NOMO-1 (cell line): ENCODE data around the gene PLEKHG1.

Source experiments
- DNase-seq, 2 experiments: peaks; one replicate each; lab custom pipeline; 2025; ENCODE audit not compliant: unreplicated experiment in 2 of 2; lab: John Stamatoyannopoulos, UW

PLEKHG1 gene

DNA sequence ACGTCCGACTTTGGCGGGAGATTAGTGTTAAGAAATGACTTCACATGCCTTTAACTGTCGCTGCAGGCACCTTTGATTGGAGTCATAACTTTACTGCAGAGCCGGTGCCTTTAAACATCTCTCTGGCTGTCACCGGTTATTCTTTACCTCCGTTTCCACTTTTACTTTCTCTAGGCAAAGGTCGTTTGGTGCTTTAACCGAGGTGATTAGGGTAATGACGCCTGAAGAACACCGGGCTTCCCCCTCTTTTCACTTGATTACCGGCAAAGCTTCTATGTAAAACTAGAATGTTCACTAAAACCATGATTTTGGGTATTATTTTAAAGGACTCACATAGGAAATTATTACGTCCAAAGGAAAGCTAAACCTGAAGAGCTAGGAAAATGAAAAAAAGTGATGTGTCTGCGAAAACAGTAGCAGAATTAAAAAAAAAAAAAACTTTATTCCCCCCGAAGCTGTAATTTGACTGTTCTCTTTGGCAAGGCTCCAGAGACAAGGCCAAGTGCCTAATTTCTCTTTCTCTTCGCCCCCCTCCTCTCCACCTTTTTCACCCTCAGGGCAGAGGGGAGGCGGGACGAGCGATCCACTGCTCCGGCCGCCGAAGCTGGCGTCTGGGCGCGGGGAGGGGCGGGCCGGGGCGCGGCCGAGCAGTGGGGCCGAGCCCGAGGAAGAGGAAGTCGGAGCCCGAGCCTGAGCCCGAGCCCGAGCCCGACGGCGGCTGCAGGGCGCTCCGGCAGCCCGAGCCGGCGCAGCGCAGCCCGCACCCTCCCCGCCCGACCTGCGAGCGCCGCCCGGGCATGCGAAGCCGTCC is at the start of gene PLEKHG1:
TSS of gene PLEKHG1 (plus strand) at position 687 of the 811 bp plus-strand sequence. CDS start 133,797 bp downstream, outside the sequence.
- peak; percentile 58 to 66 for DNase-seq

DNA sequence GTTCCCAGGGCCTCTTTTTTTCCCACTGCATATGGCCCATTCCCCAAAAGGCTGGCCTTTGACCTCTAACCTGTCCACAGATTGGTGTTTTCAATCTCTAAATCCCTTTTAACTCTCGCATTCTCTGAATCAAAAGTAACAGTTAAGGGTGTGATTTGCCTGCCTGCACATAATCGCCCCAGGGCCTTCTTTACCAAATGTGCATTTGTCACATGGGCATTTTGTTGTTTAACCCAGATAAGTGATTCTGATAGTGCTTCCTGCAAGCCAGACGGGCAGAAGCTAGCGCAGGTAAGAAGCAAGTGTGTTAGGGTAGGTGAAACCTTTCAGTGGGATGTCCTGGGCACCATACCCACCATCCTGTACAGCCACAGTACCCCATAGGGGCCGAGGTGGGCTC is 49.4 kb upstream of the PLEKHG1 start:
- DNase-seq: no peak

DNA sequence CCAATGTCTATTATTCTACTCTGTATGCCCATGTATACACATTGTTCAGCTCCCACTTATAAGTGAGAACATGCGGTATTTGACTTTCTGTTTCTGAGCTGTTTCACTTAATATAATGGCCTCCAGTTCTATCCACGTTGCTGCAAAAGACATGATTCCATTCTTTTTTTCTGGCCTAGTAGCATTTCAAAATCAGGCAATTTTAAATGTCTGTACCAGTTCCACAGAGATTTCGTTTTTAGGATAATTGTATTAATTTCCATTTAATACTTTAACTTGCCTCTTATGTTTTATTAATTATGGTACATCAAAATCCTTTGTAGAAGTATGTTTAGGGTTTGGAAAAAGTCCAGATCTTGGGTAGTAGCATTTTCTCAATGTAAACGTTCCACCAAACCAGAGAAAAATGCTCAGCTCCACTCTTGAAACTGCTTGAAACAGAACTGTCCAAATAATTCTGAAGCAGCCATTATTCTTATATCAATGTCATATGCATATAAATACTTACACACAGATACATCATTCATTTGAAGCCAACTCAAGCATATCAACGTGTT is 42.6 kb upstream of the PLEKHG1 start:
- DNase-seq: no peak

DNA sequence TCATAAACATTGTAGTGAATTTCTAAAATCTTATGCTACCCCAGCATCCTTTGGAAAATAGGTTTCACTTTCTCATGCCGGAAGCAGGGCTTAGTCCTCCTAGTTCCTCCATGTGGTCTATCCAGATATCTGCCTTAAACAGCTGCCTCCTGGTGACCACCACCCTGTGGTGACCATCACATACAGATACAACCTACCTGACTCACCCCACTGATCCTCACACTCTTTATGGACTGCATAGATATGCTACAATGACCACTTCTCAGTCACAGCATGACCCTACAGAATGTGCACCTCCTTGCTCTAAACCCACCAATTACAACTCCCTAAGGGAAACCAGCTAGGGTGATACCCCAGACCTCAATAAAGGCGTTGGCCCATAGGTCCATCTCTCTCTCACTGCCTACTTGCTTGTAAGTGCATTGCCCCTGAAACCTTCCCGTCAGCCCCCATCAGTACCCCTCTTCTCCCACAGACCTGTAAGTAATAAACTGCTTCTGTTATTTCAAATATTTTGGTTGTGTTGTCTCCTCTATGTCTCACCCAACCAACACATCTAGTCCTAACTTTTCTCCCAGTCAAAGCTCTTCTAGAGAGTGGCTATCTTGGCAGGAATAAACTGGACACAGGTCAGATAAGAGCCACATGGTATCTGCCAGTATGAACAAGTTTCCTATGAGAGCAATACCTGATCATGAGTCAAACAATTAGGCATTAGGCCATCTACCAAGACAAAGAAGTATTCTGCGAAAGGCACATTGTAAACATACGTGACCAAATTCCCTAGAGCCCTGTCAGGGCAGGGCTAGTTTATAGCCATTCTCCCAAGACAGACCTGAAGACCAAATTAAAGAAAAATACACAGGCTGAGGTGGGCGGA is 39.4 kb upstream of the PLEKHG1 start:
- no peak for DNase-seq

DNA sequence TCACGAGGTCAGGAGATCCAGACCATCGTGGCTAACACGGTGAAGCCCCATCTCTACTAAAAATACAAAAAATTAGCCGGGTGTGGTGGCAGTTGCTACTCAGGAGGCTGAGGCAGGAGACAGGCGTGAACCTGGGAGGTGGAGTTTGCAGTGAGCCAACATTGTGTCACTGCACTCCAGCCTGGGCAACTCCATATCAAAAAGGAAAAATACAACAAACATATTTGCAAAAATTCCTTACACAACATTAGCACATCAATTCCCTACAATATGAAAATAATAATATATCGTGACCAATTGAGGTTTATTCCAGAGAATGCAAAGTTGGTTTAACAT is 38.8 kb upstream of the PLEKHG1 start:
- no peak for DNase-seq

DNA sequence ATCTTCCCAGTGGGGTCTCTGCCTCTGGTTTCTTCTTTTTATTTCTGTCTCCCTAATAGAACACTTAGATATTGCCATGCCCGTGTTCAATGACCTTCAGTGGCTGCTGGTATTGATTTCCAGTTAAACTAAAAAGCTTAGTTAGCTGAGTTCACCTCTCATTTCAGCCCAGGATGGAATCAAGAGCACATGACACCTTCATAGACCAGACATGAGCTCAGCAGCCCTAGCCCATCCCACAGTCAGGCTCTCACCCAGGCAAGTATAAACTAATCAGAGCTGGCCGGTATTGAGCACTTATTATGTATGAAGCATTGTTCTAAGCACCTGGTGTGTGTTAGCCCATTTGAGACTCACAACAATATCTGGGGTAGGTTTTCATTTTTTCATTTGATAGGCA is 33.7 kb upstream of the PLEKHG1 start:
- DNase-seq: no peak

DNA sequence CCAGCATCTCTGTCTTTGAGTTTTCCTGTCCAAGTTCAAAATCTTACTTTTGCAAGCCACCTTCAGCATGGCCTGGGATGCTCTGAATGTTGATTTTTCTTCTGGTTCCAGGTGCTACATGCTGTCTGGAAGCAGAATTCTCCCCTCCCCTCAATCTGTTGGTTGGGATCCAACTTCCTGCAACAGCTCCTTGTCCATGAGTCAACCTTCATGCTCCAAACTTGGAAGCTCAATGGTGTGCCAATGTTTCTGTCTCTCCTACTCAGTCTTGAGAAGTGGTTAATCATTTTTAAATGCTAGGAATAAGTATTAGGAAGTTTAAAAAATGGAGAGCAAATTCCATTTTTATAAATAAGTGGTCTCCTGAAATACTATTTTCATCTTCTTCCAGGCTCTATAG is 33.2 kb upstream of the PLEKHG1 start:
- DNase-seq: no peak

DNA sequence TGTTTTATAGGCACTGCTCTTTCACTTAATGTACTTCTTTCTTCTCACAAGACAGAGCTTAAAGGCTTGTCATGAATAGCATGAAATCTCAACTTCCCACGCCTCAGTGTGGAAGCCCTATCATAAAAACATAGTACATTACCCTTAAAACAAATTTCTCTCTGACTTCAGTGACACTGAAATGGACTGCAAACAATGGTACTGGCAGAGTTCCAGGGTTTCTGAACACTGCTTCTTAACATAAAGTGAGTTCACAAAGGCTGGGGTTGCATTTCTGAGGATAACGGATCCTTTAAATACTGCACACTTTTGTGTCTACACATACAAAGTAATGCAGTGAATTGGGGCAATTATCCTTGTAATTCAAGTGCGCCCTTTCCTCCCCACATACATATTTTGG is 32.3 kb upstream of the PLEKHG1 start:
- DNase-seq: no peak

DNA sequence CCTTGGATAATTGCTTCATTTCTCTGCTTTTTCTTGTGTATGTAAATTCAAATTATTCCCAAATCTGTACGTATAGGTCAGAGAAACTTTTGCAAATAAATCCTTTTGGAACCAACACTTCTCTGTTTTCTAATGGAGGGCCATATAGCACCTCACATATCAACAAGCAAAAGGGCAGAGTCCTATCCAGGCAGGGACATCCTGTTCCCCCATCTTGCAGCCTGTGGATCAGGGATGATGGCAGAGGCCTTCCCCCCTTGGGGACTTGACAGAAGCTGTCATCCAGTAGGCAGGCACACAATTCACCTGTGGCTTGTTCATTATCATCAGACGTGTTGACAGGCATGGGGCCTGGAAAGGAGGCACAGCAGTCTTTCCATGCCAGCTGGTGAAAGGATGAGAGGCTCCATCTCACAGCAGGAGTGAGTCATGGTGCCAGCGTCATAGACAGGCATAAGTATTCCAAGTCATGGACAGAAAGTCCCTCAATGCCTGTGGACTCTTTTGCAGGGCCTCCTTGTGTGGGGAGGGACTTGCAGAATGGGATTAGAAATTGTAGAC is 31.8 kb upstream of the PLEKHG1 start:
- no peak for DNase-seq

DNA sequence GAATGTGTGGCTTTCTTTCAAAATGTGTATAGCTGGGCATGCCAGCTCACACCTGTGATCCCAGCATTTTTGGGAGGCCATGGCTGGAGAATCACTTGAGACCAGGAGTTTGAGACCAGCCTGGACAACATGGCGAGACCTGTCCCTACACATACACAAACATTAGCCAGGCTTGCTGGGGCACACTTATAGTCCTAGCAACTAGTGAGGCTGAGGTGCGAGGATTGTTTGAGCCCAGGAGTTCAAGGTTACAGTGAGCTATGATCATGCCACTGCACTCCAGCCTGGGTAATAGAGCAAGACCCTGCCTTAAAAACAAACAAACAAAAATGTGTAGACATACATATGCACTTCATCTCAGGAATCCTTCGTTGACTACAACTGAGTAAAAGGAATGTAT is 31.1 kb upstream of the PLEKHG1 start:
- DNase-seq: no peak

DNA sequence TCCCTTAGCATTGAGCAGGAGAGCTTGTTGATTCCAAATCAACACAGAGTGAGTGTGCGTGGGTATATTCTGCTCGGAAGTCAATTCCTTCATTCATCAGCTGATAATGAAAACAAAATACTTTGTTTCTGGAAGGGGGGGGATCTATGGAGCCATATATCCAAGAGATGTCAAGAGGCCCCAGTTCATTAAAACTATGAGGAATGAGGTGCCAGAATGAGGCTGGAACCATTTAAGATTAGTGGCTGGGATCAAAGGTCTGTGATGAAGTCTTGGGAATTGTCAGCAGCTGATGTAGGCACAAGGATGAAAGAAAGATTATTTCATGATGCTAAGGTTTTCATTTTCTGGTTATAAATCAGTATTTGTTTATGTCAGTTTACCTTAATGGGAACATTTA is 30.5 kb upstream of the PLEKHG1 start:
- DNase-seq: no peak

DNA sequence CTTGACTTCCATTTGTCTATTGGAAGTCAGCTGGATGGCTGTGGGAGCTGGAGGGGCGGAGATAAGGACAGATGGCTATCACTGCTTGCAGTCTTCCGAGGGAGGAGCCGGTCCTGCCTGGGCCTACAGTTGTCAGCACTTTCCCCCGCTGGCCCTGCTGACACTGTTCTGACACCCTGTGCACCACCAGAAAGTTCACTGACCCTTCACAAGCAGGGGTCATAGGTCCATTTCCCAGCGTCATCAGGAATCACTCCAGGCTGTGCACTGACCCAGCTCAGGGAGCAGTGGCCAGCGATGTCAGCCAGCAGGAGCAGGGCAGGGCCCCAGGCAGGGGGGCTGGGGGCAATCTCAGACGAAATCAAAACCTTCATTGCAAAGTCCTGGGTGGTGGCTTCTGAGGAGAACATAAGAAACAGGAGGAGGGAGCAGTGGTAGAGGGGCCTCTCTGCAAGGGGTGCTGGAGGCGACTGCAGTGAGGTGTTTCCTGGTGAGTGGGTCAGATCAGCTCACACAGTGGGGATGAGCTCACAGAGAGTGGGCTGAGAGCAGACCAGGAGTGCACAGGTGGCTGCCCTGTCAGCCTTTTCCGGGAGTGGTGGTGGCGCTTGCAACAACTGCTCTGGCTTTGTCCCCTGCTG is 26.5 kb upstream of the PLEKHG1 start:
- DNase-seq: no peak

DNA sequence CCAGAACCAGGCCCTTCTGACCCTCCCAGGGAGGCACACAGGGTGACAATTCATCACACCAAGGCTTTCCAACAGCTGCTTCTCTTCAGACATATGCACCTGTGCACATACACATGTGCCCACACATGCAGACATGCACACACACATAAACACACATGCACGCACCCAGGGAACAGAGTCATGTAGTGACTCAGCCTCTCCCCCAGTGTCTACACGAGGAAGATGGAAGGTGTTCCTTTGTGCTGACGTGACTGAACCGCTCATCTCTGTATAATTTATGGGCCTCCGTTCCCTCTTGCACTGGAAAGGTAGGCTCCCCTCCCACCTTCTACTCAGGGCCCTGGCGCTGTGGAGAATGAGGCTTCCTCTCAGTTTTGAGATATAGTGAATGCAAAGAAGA is 23.8 kb upstream of the PLEKHG1 start:
- no peak for DNase-seq

DNA sequence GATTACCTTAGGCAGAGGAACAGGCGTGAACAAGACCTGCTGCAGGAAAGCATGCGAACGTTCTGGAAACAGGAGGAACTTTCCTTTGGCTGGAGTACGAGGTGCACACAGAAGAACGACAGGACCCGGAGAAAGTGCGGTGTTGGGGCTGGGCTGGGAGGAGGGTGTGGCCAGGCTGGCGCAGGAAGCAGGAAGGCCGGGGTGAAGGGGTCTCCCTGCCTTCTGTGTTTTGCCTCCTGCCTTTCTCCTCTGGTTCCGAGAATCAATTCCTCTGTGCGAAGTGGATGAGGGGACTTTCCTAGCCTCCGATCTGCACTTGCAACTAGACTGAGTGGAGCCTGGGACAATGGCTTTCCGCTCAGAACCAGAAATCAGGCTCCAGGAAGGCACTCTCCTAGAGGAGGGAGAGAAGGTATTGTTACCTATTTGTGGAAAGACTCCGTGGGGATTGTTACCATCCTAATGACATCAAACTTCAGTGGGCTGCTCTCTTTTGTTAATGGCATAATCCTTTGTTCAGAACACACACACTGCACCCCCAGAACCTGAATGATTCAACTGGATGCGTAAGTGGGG is 22.9 kb upstream of the PLEKHG1 start:
- DNase-seq: no peak

DNA sequence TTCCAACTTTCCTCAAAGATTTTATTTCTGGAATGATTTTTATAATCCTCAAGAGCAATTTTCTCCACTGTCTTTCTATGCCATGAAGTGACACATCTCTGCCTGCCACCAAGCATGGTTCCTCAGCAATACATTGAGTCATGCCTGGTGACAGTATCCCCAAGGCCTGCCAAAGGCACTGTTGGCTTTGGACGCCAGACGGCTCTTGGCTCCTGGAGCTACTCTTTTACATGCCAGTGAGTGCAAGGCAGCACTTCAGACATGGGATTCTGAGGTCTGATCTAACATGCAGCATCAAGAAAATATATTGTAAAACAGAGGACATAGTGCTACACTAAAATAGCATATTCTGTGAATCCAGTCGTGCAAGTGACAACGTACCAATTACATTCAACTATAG is 20.1 kb upstream of the PLEKHG1 start:
- no peak for DNase-seq

DNA sequence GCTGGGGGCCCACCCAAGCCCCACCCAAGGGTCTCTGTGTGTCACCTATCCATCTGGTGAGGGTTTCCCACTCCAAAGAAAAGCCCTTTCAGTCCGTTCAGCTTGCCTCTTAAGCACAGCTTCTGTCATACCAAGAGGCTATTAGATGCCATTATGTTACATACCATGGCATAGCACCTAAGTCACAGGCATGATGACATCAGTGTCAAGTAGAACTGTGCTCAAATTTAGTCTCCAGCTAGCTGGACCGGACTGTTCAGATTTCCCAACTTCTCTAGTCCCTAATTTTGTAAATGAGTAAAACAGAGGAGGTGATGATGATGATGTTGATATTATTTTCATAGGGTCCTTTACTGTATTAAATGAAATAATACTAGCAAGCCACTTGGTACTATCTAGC is 19.2 kb upstream of the PLEKHG1 start:
- DNase-seq: no peak

DNA sequence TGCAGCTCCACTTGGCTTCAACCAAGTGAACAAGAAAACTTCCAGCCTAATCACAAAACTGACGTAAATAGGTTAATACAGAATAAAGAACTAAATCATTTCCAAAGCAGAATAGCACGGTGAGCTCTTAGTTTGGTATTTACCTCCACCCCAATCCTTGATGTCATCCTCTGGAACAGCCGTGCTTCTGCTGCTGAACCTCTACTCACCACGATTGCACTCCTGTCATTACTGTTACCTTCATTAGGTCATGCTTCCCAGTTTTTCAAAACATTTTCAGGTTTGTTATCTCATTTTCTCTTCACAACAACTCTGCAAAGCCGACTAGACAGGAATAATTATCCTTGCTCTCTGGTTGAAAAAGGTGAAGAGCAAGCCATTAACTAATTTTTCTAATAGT is 15.6 kb upstream of the PLEKHG1 start:
- DNase-seq: no peak

DNA sequence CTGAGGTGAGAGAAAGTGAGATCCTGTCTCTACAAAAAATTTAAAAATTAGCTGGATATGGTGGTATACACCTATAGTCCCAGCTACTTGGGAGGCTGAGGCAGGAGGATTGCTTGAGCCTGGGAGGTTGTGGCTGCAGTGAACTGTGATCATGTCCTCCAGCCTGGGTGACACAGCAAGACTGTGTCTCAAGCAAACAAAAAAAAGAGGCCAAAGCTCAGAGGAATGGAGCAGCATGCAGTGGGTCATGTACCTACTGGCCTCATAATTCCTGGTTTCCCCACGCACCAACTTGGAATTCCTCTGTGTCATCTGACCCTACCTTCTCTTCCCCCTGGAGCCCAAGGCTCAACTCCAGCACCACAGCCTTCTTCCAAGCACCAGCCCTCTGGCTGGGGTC is 15.1 kb upstream of the PLEKHG1 start:
- no peak for DNase-seq

DNA sequence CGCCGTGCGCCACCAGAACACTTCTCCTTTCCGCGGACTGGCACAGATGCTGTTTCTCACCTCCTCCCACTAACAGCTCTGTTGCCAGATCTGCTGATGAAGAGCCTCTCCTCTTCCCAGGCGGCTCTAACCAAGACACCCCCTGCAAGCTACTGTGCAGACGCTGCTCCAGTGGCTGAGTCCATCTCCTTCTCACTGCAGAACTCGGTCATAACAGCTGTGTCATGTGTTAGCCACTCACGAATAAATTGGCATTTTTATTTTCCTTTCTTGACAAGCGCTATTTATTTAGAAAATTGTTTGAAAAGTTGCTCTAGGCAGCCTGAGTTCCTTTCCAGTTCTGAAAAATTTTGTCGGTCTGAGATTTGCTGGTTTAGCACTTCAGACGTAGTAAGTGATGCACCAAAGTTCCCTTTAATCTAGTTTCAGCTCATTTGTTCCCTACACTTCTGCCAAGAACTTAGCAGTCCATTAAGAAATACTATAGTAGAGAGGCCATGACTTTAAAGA is 12.8 kb upstream of the PLEKHG1 start:
- DNase-seq: no peak

DNA sequence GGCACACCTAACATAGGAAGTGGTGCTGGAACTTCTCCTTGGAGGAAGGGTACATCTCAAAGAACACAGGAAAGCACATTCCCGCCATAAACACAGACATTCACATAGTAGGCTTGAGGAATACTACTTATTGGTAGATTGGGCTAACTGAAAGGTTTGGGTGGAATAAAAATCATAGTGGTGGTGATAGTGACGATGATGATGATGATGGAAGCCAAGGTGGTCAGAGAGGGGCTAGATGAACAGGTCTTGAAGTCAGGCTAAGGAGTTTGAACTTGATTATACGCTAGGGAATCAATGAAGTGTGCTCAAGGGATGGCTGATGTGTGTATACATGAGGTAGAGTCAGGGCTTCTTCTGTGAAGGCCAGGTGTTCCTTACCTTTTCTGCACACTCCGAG is 12.0 kb upstream of the PLEKHG1 start:
- no peak for DNase-seq
